GM12872 (cell line): ENCODE data around the gene ATOSB.

Experiments used
- CTCF ChIP-seq: IDR thresholded peaks from 3 replicates; pipeline ENCODE4 v1.5.1; 2011; ENCODE audit warnings: low read depth, mild to moderate bottlenecking, low read length, moderate library complexity; ENCODE audit not compliant: insufficient read depth

The ATOSB gene

GRCh38 chr9:35115680-35116538, at the start of gene ATOSB:
ATOSB (minus strand) TSS chr9:35115862; CDS start chr9:35108274, 7,588 bp downstream.
- TF ChIP-seq CTCF: no peak

- no peak for TF ChIP-seq CTCF
Observed at GRCh38 chr9:35164711-35165110, 49.0 kb upstream of the ATOSB start.

GRCh38 chr9:35163413-35163812, 47.8 kb upstream of the ATOSB start:
- TF ChIP-seq CTCF: no peak

- TF ChIP-seq CTCF: no peak
Observed at GRCh38 chr9:35162605-35163315, 47.1 kb upstream of the ATOSB start.

- TF ChIP-seq CTCF: no peak
Observed at GRCh38 chr9:35161713-35162604, 46.3 kb upstream of the ATOSB start, which contains the start of gene UNC13B. UNC13B (plus strand) TSS chr9:35162009; CDS start chr9:35162284, 275 bp downstream.

- no peak for TF ChIP-seq CTCF
Observed at GRCh38 chr9:35158501-35159280, 43.0 kb upstream of the ATOSB start.
